Measurements from ENCODE around the gene YAF2.

- TF ChIP-seq EZH2 (IDR thresholded peaks at IDR 0.05) (no peak), CTCF (IDR thresholded peaks at IDR 0.05) (no peak), EZH2phosphoT487 (IDR thresholded peaks at IDR 0.05) (no peak)
These were observed 21.3 kb downstream of the YAF2 start for GRCh38 chr12:42216737-42217136.
